H9 (cell line): ENCODE measurements around the gene GFPT2. TPM values are rescaled to one million over a fixed set of nuclear protein-coding genes. Genes with fewer than 3 reads are reported as not detected.

Source experiments
- DNase-seq: peaks from one replicate; pipeline ENCODE4 v3.0.0-alpha.2; 2017
- H2AFZ ChIP-seq: one replicate; pipeline ENCODE4 v1.6.1; 2013; ENCODE audit warnings: mild to moderate bottlenecking, low read length, control low read depth, moderate library complexity
- H2AK5ac ChIP-seq: 2 replicates; pipeline ENCODE4 v1.6.1; 2013; ENCODE audit warnings: low read length, control low read depth, mixed read lengths; ENCODE audit not compliant: insufficient read length
- H2BK120ac ChIP-seq: one replicate; pipeline ENCODE4 v1.6.1; 2013; ENCODE audit warnings: low read depth, mild to moderate bottlenecking, low read length, control low read depth, inconsistent platforms; ENCODE audit not compliant: poor library complexity, severe bottlenecking
- H2BK12ac ChIP-seq: 2 replicates; pipeline ENCODE4 v1.6.1; 2013; ENCODE audit warnings: low read length, control low read depth, mixed read lengths, low read depth; ENCODE audit not compliant: insufficient read length
- H2BK15ac ChIP-seq: 2 replicates; pipeline ENCODE4 v1.6.1; 2013; ENCODE audit warnings: low read depth, low read length, control low read depth
- H2BK20ac ChIP-seq: one replicate; pipeline ENCODE4 v1.6.1; 2013; ENCODE audit warnings: low read depth, mild to moderate bottlenecking, low read length, control low read depth, inconsistent platforms; ENCODE audit not compliant: poor library complexity, severe bottlenecking
- H2BK5ac ChIP-seq: 2 replicates; pipeline ENCODE4 v1.6.1; 2013; ENCODE audit warnings: low read length, control low read depth, mixed read lengths; ENCODE audit not compliant: insufficient read length
- H3K14ac ChIP-seq: 2 replicates; pipeline ENCODE4 v1.6.1; 2013; ENCODE audit warnings: low read length, control low read depth; ENCODE audit not compliant: insufficient read depth
- H3K18ac ChIP-seq: 2 replicates; pipeline ENCODE4 v1.6.1; 2013; ENCODE audit warnings: low read depth, mild to moderate bottlenecking, mixed read lengths, low read length, control low read depth; ENCODE audit not compliant: insufficient read length
- H3K23ac ChIP-seq: 2 replicates; pipeline ENCODE4 v1.6.1; 2013; ENCODE audit warnings: low read length, control low read depth, mixed read lengths, low read depth; ENCODE audit not compliant: insufficient read length
- H3K23me2 ChIP-seq: 2 replicates; pipeline ENCODE4 v1.6.1; 2013; ENCODE audit warnings: low read depth, mild to moderate bottlenecking, mixed read lengths, low read length, control low read depth; ENCODE audit not compliant: insufficient read length, poor library complexity, severe bottlenecking
- H3K27ac ChIP-seq: 2 replicates; pipeline ENCODE4 v1.5.1; 2013; ENCODE audit warnings: low read length, control low read depth, mixed read lengths, low read depth; ENCODE audit not compliant: insufficient read length
- H3K27me3 ChIP-seq: 2 replicates; pipeline ENCODE4 v1.6.1; 2013; ENCODE audit warnings: low read length, control low read depth, inconsistent platforms; ENCODE audit not compliant: insufficient read depth
- H3K4ac ChIP-seq: 2 replicates; pipeline ENCODE4 v1.6.1; 2013; ENCODE audit warnings: low read depth, mild to moderate bottlenecking, control low read depth, inconsistent platforms, low read length, moderate library complexity
- H3K4me1 ChIP-seq: 2 replicates; pipeline ENCODE4 v1.6.1; 2013; ENCODE audit warnings: low read length, control low read depth, inconsistent platforms; ENCODE audit not compliant: insufficient read depth
- H3K4me2 ChIP-seq: 2 replicates; pipeline ENCODE4 v1.6.1; 2013; ENCODE audit warnings: low read length, control low read depth, mixed read lengths; ENCODE audit not compliant: insufficient read length, insufficient read depth
- H3K56ac ChIP-seq: 2 replicates; pipeline ENCODE4 v1.6.1; 2013; ENCODE audit warnings: low read depth, mild to moderate bottlenecking, mixed read lengths, low read length, control low read depth; ENCODE audit not compliant: insufficient read length
- H3K79me1 ChIP-seq: 2 replicates; pipeline ENCODE4 v1.6.1; 2013; ENCODE audit warnings: low read depth, mild to moderate bottlenecking, moderate library complexity, low read length, control low read depth, inconsistent platforms; ENCODE audit not compliant: insufficient read depth, poor library complexity, severe bottlenecking
- H3K79me2 ChIP-seq: 2 replicates; pipeline ENCODE4 v1.6.1; 2013; ENCODE audit warnings: low read length, control low read depth, inconsistent platforms; ENCODE audit not compliant: insufficient read depth
- H3K9ac ChIP-seq: 2 replicates; pipeline ENCODE4 v1.6.1; 2013; ENCODE audit warnings: low read length, control low read depth, mixed read lengths; ENCODE audit not compliant: insufficient read length; ENCODE audit errors: extremely low read depth
- H3K9me3 ChIP-seq: one replicate; pipeline ENCODE4 v1.6.1; 2013; ENCODE audit warnings: low read depth, low read length, inconsistent platforms; ENCODE audit not compliant: control insufficient read depth
- H3T11ph ChIP-seq: one replicate; pipeline ENCODE4 v1.6.1; 2013; ENCODE audit warnings: mild to moderate bottlenecking, low read length, control low read depth, inconsistent platforms
- H4K20me1 ChIP-seq: one replicate; pipeline ENCODE4 v1.6.1; 2013; ENCODE audit not compliant: control insufficient read depth, insufficient read length, insufficient read depth
- H4K5ac ChIP-seq: 2 replicates; pipeline ENCODE4 v1.6.1; 2013; ENCODE audit warnings: low read depth, mild to moderate bottlenecking, mixed read lengths, low read length, control low read depth; ENCODE audit not compliant: insufficient read length
- H4K8ac ChIP-seq: replicated peaks from 2 replicates; pipeline ENCODE4 v1.6.1; 2013; ENCODE audit warnings: low read length, control low read depth, mixed read lengths, low read depth; ENCODE audit not compliant: insufficient read length
- H4K91ac ChIP-seq: 2 replicates; pipeline ENCODE4 v1.6.1; 2013; ENCODE audit warnings: low read depth, mild to moderate bottlenecking, moderate library complexity, mixed read lengths, low read length, control low read depth; ENCODE audit not compliant: insufficient read length
- H3K27ac Mint-ChIP-seq, 3 experiments: 2 replicates in 2 of 3; 3 replicates in 1 of 3; pipeline ENCODE4 v1.8.0; 2020 to 2021; ENCODE audit warnings: mixed read lengths in 3 of 3, mild to moderate bottlenecking in 1 of 3, moderate library complexity in 1 of 3
- H3K27me3 Mint-ChIP-seq: 2 replicates; pipeline ENCODE4 v1.8.0; 2021; ENCODE audit warnings: low read depth, mild to moderate bottlenecking, moderate library complexity, mixed read lengths
- H3K36me3 Mint-ChIP-seq, 3 experiments: 2 replicates in 2 of 3; 3 replicates in 1 of 3; pipeline ENCODE4 v1.8.0; 2020 to 2021; ENCODE audit warnings: low read depth in 3 of 3, mixed read lengths in 3 of 3; ENCODE audit not compliant: insufficient read depth in 1 of 3
- H3K4me1 Mint-ChIP-seq, 2 experiments: 2 replicates each; pipeline ENCODE4 v1.8.0; 2020; ENCODE audit warnings: mixed read lengths in 2 of 2
- H3K4me3 Mint-ChIP-seq, 2 experiments: 2 replicates in 1 of 2; 3 replicates in 1 of 2; pipeline ENCODE4 v1.8.0; 2020 to 2021; ENCODE audit warnings: mild to moderate bottlenecking in 2 of 2, mixed read lengths in 2 of 2, moderate library complexity in 1 of 2
- H3K9me3 Mint-ChIP-seq, 2 experiments: 2 replicates in 1 of 2; 3 replicates in 1 of 2; pipeline ENCODE4 v1.8.0; 2020; ENCODE audit warnings: mild to moderate bottlenecking in 2 of 2, mixed read lengths in 2 of 2, moderate library complexity in 1 of 2
- WGBS: extraction: QIAGEN DNeasy Blood & Tissue Kit; methylation state at CpG from one replicate; pipeline ENCODE4 v1.1.7; 2013; ENCODE audit warnings: missing lambda C conversion rate, low lambda C conversion rate, mixed read lengths; ENCODE audit not compliant: insufficient read length; ENCODE audit errors: extremely low coverage; 5-methylcytosine and 5-hydroxymethylcytosine counted together
- total RNA-seq: library from RNA; stranded (reverse); gene quantifications from 2 replicates; pipeline ENCODE4 v1.2.1, GENCODE V29; 2021
- TF ChIP-seq, protein P1 (sequence below): fragments of 200-600 bp; sonication (generic); conservative IDR thresholded peaks from 3 replicates; pipeline ENCODE4 v1.8.0; 2021; ENCODE audit warnings: antibody characterized with exemption, mild to moderate bottlenecking

GFPT2 gene
- total RNA-seq, 1 experiment from 2014 or later: 89.8 TPM

- Mint-ChIP-seq H3K4me3 (no peak overlapping the region), H3K27ac (peak overlapping the region; percentile 27 to 91 (median 82); a peak in 6 of 7 replicates), H3K27me3 (no peaks in the 10 kb centered on the region), H3K9me3 (no peaks in the 10 kb centered on the region), H3K36me3 (peaks cover 77 to 88% (median 84%) of the 10 kb centered on the region in 3 experiments), H3K4me1 (peaks cover 24 to 27% of the 10 kb centered on the region in 2 experiments)
- Histone ChIP-seq H4K5ac (no peak overlapping the region), H3K79me2 (no peaks in the 10 kb centered on the region; the same call in 1 of the 2 replicates), H4K20me1 (no peaks in the 10 kb centered on the region), H3K27me3 (no peaks in the 10 kb centered on the region), H3K9ac (no peak overlapping the region), H2AFZ (no peak overlapping the region), H3K4me1 (peaks cover 7% of the 10 kb centered on the region), H2BK20ac (no peak overlapping the region), H2AK5ac (no peak overlapping the region), H3K4me2 (no peak overlapping the region), H3K79me1 (no peaks in the 10 kb centered on the region), H3K23ac (no peak overlapping the region), H2BK12ac (no peak overlapping the region), H3K27ac (no peak overlapping the region), H3K56ac (no peak overlapping the region), H3K18ac (no peak overlapping the region), H3K14ac (no peak overlapping the region), H2BK5ac (no peak overlapping the region), H2BK15ac (no peak overlapping the region), H3K9me3 (no peaks in the 10 kb centered on the region), H4K91ac (no peak overlapping the region), H3T11ph (no peak overlapping the region), H2BK120ac (no peak overlapping the region), H3K4ac (no peak overlapping the region), H3K23me2 (no peaks in the 10 kb centered on the region), H4K8ac (no peak overlapping the region)
- WGBS: no CpG with 5 or more reads among the region's 10 CpGs
- TF ChIP-seq, protein P1, sequence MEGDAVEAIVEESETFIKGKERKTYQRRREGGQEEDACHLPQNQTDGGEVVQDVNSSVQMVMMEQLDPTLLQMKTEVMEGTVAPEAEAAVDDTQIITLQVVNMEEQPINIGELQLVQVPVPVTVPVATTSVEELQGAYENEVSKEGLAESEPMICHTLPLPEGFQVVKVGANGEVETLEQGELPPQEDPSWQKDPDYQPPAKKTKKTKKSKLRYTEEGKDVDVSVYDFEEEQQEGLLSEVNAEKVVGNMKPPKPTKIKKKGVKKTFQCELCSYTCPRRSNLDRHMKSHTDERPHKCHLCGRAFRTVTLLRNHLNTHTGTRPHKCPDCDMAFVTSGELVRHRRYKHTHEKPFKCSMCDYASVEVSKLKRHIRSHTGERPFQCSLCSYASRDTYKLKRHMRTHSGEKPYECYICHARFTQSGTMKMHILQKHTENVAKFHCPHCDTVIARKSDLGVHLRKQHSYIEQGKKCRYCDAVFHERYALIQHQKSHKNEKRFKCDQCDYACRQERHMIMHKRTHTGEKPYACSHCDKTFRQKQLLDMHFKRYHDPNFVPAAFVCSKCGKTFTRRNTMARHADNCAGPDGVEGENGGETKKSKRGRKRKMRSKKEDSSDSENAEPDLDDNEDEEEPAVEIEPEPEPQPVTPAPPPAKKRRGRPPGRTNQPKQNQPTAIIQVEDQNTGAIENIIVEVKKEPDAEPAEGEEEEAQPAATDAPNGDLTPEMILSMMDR: no peak
- no peak for DNase-seq
These were observed 26.1 kb downstream of the GFPT2 start for GRCh38 chr5:180326989-180327565.
